ENCODE measurements around the gene AGAP3. TPM values are rescaled to one million over a fixed set of nuclear protein-coding genes. Genes with fewer than 3 reads are reported as not detected.

Gene AGAP3
- polyA plus RNA-seq, 1 donor (not counting 4 experiments of a cell fraction or from before 2014, with no cell fraction given): 64.3 TPM

GRCh38 chr7:151110236-151110940 is 24.1 kb downstream of the AGAP3 start:
- Histone ChIP-seq H3K9ac (ENCODE audit: control insufficient read depth, extremely low read depth, insufficient read depth, low read length) (no peak overlapping the region), H3K36me3 (ENCODE audit: control insufficient read depth in 2 of 2, extremely low read depth in 1 of 2, insufficient read depth in 2 of 2, low read length in 2 of 2) (peaks cover 0 to 2% of the 10 kb centered on the region in 2 experiments), H3K4me1 (ENCODE audit: control insufficient read depth, extremely low read depth, insufficient read depth, low read length) (peaks cover 22% of the 10 kb centered on the region), H3K4me3 (ENCODE audit: control insufficient read depth in 2 of 3, extremely low read depth in 1 of 3, insufficient read depth in 2 of 3, low read depth in 1 of 3, low read length in 3 of 3) (no peak overlapping the region), H4K20me1 (ENCODE audit: control insufficient read depth, extremely low read depth, insufficient read depth, low read length) (peaks cover 6% of the 10 kb centered on the region), H3K27ac (ENCODE audit: control insufficient read depth, insufficient read depth, low read length) (no peak overlapping the region), H3K4me2 (ENCODE audit: control insufficient read depth, extremely low read depth, insufficient read depth, low read depth, low read length) (no peak overlapping the region), H3K9me3 (ENCODE audit: control insufficient read depth, low read depth, low read length) (no peaks in the 10 kb centered on the region), H3K79me2 (ENCODE audit: control insufficient read depth, insufficient read depth, low read length) (peaks cover 44% of the 10 kb centered on the region), H3K9me1 (ENCODE audit: control insufficient read depth, extremely low read depth, insufficient read depth, low read length) (no peaks in the 10 kb centered on the region), H3K27me3 (ENCODE audit: control insufficient read depth, extremely low read depth, insufficient read depth, low read length) (no peaks in the 10 kb centered on the region), H2AFZ (ENCODE audit: control insufficient read depth, low read length) (no peak overlapping the region)
- DNase-seq (ENCODE audit: low read depth, low spot score) (no peak), FAIRE-seq (no peak)
- dilution Hi-C loops (cut with MboI; ENCODE audit: extremely low pct_ligation_motif_present, low sequenced_read_pairs): no loop called here
- TF ChIP-seq CTCF (optimal IDR thresholded peaks at IDR 0.05 in 1 of 3, IDR thresholded peaks at IDR 0.05 in 1 of 3, conservative IDR thresholded peaks at IDR 0.05 in 1 of 3; ENCODE audit: extremely low read depth in 1 of 3, insufficient read depth in 2 of 3, low read length in 3 of 3) (no peak), EZH2 (IDR thresholded peaks at IDR 0.05; ENCODE audit: low read length) (no peak)

GRCh38 chr7:151110941-151111645 is 24.8 kb downstream of the AGAP3 start:
- H3K79me2 ChIP-seq (ENCODE audit: control insufficient read depth, insufficient read depth, low read length): peaks cover 49% of the 10 kb centered on the region
- no peak overlapping the region for H3K4me2 ChIP-seq (ENCODE audit: control insufficient read depth, extremely low read depth, insufficient read depth, low read depth, low read length)
- no peaks in the 10 kb centered on the region for H3K27me3 ChIP-seq (ENCODE audit: control insufficient read depth, extremely low read depth, insufficient read depth, low read length)
- no peak overlapping the region for H2AFZ ChIP-seq (ENCODE audit: control insufficient read depth, low read length)
- H4K20me1 ChIP-seq (ENCODE audit: control insufficient read depth, extremely low read depth, insufficient read depth, low read length): peaks cover 6% of the 10 kb centered on the region
- dilution Hi-C loops (cut with MboI; ENCODE audit: extremely low pct_ligation_motif_present, low sequenced_read_pairs): no loop called here
- DNase-seq (ENCODE audit: low read depth, low spot score) (no peak), FAIRE-seq (peak; percentile 86)
- no peak for TF ChIP-seq EZH2 (IDR thresholded peaks at IDR 0.05; ENCODE audit: low read length)
- TF ChIP-seq CTCF (optimal IDR thresholded peaks at IDR 0.05 in 1 of 3, IDR thresholded peaks at IDR 0.05 in 1 of 3, conservative IDR thresholded peaks at IDR 0.05 in 1 of 3; ENCODE audit: extremely low read depth in 1 of 3, insufficient read depth in 2 of 3, low read length in 3 of 3): peak in 2 of 3 experiments; percentile 85 to 92
- H3K27ac ChIP-seq (ENCODE audit: control insufficient read depth, insufficient read depth, low read length): no peak overlapping the region
- no peaks in the 10 kb centered on the region for H3K9me3 ChIP-seq (ENCODE audit: control insufficient read depth, low read depth, low read length)
- H3K4me3 ChIP-seq (ENCODE audit: control insufficient read depth in 2 of 3, extremely low read depth in 1 of 3, insufficient read depth in 2 of 3, low read depth in 1 of 3, low read length in 3 of 3): no peak overlapping the region
- H3K9ac ChIP-seq (ENCODE audit: control insufficient read depth, extremely low read depth, insufficient read depth, low read length): no peak overlapping the region
- H3K4me1 ChIP-seq (ENCODE audit: control insufficient read depth, extremely low read depth, insufficient read depth, low read length): peaks cover 22% of the 10 kb centered on the region
- H3K9me1 ChIP-seq (ENCODE audit: control insufficient read depth, extremely low read depth, insufficient read depth, low read length): no peaks in the 10 kb centered on the region
- peaks cover 0 to 2% of the 10 kb centered on the region in 2 experiments for H3K36me3 ChIP-seq (ENCODE audit: control insufficient read depth in 2 of 2, extremely low read depth in 1 of 2, insufficient read depth in 2 of 2, low read length in 2 of 2)
